Stimulated activated CD8-positive, alpha-beta memory T cell treated with anti-CD3 and anti-CD28 coated beads, Interleukin-12 subunit alpha, Interleukin-12 subunit beta, amount 100 ng/mL, for 24 hours (primary cell): Measurements from ENCODE around the gene EP400.
"Not testable (repeated sequence)": the region's sequence is repeated elsewhere in the genome, so short reads cannot be mapped to it uniquely, and the experiment has no call there.

Experiments
- DNase-seq: peaks from one replicate; pipeline ENCODE4 v3.0.0-alpha.2; 2020; ENCODE audit errors: extremely low read depth

EP400 gene

DNA sequence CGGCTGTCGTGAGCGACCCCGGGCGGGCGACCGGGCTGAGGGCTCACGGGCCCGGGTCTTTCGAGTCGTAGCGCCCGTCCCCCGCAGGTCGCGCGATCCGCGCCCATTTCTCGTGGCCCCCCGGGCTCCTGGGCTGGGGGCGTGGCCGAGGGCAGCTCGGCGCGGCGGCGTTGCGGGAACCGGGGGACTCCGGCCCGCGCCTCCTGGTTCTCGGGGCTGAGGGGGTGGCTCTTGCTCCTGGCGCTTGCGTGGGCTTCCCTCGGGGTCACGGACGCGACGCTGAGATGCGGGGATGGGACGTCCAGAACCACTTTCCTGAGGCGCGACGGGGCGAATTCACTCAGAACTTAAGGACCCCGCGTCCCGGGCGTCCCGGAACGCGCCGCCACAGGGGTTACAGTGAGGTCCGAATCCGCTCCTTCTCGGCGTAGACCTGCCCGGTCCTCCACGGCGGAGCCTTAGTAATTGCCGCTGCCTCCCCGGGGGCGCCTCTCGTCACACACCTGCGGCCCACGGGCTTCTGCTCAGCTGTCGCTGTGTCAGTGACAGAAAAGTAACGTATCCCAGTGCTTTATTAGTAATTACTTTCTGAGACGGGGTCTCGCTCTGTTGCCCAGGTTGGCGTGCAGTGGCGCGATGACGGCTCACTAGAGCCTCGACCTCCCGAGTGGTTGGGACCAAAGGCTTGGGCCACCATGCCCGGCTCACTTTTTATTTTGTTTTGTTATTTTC lies 606 bp downstream of the EP400 start:
- no peak for DNase-seq

DNA sequence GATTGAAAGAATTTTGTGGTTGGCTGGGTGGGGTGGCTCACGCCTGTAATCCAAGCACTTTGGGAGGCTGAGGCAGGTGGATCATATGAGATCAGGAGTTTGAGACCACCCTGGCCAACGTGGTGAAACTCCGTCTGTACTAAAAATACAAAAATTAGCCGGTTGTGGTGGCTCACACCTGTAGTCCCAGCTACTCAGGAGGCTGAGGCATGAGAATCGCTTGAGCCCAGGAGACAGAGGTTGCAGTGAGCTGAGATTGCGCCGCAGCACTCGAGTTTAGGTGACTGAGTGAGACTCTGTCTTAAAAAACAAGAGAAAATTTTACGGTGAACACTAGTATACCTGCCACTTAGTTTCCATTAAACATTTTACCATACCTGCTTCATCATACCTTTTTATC lies 4.1 kb downstream of the EP400 start:
- not testable (repeated sequence) for DNase-seq

DNA sequence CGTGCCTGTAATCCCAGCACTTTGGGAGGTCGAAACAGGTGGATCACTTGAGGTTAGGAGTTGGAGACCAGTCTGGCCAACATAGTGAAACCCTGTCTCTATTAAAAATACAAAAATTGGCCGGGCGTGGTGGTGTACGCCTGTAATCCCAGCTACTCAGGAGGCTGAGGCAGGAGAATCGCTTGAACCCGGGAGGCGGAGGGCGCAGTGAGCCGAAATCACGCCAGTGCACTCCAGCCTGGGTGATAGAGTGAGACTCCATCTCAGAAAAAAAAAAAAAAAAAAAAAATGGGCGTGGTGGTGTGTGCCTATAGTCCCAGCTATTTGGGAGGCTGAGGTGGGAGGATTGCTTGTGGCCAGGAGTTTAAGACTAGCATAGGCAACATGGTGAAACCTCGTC lies 4.7 kb downstream of the EP400 start:
- not testable (repeated sequence) for DNase-seq

DNA sequence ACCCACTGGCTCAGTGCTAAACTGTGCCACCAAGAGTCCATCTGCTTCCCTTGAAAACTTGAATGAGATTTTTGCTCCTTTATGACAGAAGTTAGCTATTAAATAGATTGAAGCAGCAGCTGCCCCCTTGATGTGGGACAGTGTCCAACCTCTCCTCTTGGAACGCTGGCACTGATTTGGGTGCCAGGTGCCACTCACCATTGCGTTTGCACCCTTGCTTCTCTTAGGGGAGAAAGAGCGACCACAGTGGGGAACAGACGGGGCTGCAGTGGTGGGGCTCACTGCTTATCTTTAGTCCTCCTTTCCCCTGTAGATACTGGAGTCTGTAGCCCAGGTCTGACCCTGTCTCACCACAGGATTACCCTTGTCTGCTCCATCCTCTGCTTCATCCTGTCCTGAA lies 9.4 kb downstream of the EP400 start:
- no peak for DNase-seq

DNA sequence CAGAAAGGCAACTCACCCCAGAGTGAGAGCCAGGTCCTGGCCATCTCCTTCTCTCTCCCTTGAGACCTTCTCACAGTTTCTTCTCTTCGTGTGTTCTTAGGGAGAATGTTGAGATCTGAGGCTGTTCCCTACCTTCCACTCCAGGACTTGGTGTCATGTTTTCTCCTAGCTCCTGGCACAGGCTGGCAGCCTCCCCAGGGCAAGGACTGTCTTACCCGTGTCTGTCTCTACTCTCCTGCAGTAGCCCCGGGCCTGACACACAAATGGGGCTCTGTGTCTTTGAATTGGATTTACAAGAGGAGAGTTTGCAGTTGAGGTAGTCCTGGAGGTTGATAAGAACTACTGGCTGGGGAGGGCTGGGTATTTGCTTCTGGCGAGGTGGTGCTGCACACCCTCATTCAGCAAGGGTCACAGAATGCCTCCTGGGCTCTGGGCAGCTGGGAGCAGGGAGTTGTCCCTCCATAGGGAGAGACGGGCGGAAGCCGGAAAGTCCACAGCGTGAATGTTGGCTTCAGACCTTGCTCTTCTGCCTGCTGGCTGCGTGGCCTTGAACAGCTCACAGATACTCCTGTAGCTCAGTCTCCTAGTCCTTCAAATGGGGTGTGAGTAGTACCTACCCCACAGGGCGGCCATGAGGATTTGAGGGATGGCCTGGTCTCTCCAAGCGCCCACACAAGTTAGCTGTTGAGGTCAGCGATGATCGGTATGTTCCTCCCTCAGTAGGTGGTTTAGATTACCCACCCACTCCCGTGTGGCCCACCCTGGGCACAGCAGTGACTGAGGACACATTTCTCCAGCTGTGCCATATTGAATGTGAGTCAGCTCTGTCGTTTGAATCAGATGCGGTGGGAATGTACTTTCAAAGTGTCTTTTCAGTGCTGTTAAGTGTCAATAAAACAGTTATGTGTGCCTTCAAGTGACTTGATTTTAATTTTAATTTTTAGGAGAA lies 10.2 kb downstream of the EP400 start:
- no peak for DNase-seq

DNA sequence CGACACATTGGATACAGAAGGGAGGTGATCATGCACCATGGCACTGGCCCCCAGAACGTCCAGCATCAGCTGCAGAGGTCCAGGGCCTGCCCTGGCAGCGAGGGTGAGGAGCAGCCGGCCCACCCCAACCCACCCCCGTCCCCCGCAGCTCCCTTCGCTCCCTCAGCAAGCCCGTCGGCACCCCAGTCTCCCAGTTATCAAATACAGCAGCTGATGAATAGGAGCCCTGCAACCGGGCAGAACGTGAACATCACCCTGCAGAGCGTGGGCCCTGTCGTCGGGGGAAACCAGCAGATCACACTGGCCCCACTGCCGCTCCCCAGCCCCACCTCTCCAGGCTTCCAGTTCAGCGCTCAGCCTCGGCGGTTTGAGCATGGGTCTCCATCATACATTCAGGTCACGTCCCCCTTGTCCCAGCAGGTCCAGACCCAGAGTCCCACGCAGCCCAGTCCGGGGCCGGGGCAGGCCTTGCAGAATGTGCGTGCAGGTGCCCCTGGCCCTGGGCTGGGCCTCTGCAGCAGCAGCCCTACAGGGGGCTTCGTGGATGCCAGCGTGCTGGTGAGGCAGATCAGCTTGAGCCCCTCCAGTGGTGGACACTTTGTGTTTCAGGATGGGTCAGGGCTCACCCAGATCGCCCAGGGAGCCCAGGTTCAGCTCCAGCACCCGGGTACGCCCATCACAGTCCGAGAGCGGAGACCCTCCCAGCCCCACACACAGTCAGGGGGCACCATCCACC lies 11.0 kb downstream of the EP400 start:
- DNase-seq = not testable (repeated sequence)

DNA sequence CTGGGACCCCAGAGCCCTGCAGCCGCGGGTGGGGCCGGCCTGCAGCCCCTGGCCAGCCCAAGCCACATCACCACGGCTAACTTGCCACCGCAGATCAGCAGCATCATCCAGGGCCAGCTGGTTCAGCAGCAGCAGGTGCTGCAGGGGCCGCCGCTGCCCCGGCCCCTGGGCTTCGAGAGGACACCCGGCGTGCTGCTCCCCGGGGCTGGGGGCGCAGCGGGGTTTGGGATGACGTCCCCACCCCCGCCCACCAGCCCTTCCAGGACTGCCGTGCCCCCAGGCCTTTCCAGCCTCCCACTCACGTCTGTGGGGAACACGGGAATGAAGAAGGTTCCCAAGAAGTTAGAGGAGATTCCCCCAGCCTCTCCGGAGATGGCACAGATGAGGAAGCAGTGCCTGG lies 11.6 kb downstream of the EP400 start:
- not testable (repeated sequence) for DNase-seq

DNA sequence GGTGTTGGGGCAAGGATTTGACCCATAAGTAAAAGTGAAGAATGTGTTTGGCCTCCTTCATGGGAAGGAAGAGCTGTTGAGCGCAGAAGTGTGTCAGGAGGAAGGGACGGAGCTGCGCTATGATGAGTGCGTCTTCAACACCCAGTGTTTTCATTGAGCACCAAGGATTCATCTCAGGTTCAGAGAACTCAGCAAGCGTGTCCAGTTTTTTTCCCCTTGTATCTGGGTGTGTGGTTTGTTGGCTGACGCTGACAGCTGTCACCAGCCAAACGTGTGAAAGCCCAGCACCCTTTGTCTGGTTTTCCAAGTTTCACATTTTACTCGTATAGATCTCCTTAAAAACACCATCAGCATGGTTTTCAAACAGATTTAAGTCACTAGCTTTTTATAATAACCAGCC lies 12.3 kb downstream of the EP400 start:
- no peak for DNase-seq

DNA sequence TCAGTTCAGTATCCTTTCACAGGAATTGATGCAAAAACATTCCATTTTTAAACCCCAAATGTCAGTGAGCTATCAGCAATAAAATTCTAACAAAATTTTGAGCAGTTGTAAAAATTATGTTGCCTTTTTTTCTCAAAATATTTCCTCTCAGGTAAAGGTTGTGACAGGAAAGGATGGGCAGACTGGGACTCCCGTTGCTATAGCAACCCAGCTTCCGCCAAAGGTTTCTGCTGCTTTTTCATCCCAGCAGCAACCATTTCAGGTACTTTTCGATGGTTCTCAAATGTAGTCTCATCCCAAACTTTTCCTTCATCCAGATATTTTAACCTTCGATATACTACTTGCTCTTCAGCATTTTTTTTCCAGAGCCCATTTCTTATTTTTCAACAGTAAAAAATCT lies 13.6 kb downstream of the EP400 start:
- no peak for DNase-seq

DNA sequence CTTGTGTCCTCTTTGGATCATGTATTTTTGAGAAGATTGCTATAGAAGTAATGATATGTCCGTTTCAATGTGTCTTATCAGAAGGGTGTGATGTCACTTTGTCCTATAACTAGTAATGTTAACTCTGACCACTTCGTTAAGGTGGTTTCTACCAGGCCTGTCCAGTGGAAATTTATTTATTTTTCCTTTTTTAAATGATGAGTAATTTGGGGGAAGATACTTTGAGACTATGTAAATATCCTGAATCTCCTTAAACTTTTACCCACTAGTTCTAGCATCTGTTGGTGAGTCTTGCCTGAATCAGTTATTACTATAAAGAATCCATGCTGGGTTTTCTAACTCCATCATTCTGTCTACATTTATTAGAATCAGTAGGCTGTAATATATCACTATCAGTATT lies 15.3 kb downstream of the EP400 start:
- DNase-seq = no peak

DNA sequence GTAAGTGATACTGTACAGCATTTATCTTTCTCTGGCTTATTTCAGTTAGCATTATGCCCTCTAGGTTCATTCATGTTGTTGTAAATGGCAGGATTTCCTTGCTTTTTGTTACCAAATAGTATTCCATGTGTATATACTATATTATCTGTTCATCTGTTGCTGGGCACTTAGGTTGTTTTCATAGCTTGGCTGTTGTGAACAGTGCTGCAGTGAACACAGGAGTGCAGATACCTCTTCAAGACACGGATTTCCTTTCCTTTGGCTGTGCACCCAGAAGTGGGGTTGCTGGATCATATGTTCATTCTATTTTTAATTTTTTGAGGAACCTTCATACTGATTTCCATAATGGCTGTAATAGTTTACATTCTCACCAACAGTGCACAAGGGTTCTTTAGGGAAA lies 21.5 kb downstream of the EP400 start:
- no peak for DNase-seq

DNA sequence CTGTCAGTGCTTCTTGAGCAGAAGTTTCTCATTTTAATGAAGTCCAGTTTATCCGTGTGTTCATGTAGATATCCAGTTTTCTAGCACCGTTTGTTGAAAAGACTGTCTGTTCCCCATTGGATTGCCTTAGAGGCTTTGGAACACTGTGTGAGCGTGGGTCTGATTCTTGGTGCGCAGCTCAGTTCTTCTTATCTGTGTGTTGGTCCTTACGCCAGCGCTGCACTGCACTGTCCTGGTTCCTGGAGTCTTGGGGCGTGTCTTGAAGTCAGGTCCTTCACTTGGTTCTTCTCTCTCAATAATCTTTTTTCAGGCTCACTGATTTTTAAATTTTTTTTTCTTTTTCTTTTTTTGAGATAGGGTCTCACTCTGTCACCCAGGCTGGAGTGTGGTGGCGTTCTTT lies 25.5 kb downstream of the EP400 start:
- DNase-seq = no peak

DNA sequence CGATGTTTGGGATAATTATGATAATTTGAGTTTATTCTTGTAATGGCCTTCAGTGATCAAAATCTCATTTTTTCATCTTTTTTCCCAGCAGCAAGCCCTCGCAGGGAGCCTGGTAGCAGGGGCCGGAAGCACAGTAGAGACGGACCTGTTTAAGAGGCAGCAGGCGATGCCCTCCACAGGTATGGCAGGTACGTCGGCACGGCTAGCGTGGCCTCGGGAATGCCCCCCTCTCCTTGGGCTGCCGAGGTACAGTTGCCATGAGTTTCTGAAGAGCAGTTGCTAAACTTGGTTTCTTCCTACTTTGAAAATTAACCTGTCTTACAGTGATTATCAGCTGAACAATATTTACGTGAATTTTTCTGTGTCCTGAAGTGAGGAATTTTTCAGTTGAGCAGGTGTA lies 29.9 kb downstream of the EP400 start:
- no peak for DNase-seq

DNA sequence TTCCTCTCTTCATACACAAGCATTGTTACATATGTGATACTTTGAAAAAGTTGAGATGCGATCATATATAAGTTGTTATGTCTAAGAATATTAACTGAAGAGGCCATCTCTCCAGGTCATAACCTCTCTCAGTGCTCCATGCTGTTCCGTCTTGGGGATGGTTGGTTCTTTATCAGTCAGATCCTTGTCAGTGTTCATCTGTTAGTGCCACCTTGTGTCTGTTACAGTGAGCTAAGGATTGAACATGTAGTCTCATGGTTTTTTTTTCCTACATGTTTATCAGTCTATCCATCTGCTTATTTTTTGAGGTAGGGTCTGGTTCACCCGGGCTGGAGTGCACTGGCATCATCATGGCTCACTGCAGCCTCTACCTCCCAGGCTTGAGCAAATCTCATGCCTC lies 30.5 kb downstream of the EP400 start:
- no peak for DNase-seq

DNA sequence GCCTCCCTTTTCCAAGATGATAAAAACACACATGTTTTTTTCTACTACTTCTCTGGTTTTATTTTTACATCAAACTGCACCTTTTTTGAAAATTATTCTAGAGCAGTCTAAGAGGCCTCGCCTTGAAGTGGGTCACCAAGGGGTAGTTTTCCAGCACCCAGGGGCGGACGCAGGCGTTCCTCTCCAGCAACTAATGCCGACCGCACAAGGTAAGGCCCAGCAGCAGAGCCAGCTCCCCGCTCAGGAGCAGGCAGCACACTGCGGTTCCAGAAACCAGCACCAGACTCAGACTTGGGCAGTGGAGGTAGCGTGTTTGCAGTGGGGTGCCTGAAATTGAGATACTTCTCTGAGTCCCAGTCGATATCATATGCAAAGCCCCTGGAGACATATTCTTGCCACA lies 31.6 kb downstream of the EP400 start:
- DNase-seq = no peak

DNA sequence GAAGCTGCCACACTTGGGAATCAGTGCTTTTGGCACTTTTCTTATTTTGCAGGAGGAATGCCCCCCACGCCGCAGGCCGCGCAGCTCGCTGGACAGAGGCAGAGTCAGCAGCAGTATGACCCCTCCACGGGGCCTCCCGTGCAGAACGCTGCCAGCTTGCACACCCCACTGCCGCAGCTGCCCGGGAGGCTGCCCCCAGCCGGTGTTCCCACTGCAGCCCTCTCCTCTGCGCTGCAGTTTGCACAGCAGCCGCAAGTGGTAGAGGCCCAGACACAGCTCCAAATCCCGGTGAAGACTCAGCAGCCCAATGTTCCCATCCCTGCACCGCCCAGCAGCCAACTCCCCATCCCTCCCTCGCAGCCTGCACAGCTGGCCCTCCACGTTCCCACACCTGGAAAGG lies 32.3 kb downstream of the EP400 start:
- no peak for DNase-seq

DNA sequence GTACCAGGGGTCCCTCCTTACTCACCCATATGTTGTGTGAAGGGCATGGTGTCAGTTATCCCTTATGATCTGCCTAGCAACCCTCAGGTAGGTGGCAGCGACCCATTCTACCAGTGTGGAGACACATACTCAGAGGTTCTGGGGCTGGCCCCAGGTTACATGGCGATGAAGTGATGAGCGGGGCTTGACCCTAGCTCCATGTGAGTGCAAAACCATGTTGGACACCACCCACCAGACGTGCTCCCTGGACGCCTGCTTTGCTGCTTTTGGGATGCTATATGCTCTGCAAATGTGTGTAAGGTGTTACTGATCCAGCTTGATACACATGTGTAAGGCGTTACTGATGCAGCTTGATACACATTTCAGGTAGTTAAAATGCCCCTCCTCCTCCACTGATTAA lies 33.3 kb downstream of the EP400 start:
- no peak for DNase-seq

DNA sequence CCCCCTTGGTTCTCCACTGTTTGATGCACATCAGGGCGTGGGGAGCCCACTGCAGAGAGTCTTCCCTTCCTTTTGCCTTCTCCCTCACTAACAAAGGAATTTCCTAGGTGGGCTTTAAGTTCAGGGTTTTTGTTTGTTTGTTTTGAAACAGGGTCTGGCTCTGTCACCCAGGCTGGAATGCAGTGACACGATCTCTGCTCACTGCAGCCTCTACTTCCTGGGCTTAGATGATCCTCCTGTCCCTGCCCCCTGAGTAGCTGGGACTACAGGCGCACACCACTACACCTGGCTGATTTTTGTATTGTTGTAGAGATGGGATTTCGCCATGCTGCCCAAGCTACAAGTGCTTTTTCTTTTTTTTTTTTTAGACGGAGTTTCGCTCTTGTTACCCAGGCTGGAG lies 33.8 kb downstream of the EP400 start:
- no peak for DNase-seq

DNA sequence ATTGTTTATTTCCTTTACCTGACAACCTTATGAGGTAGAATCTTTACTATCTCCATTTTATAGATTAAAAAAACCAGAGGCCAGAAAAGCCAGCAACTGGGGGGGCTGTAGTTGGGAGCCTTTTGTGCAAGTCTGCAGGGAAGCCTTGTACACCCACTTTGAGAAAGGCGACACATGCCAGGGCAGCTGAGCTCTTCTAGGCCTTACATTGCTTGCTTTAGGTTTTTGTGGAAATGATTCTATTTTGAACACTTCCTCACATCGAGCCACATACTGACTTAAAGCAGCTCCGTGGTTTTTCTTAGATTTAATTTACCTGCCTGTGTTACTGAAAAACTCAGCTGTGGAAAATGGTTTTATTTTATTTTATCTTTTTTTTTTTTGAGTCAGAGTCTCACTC lies 34.6 kb downstream of the EP400 start:
- DNase-seq = no peak

DNA sequence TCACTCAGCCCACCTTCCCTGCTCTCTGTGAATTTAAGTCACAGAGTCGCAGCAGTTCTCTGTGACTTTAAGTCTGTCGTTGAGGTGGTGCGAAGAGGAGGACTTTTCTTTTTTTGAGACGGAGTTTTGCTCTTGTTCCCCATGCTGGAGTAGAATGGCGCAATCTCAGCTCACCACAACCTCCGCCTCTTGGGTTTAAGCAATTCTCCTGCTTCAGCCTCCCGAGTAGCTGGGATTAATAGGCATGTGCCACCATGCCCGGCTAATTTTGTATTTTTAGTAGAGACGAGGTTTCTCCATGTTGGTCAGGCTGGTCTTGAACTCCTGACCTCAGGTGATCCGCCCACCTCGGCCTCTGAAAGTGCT lies 35.8 kb downstream of the EP400 start:
- not testable (repeated sequence) for DNase-seq

DNA sequence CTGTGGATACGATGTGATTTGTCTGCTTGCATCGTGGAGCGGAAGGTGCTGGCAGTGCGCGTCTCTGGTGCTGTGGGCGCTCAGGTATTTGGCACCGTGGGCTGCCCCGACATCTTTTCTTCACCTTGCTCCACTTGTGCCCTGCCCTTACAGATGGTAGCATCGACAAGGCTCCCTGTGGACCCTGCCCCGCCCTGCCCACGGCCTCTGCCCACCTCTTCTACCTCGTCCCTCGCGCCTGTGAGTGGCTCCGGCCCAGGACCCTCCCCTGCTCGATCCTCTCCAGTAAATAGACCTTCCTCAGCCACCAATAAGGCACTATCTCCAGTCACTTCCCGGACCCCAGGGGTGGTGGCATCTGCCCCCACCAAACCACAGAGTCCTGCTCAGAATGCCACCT lies 36.6 kb downstream of the EP400 start:
- no peak for DNase-seq

DNA sequence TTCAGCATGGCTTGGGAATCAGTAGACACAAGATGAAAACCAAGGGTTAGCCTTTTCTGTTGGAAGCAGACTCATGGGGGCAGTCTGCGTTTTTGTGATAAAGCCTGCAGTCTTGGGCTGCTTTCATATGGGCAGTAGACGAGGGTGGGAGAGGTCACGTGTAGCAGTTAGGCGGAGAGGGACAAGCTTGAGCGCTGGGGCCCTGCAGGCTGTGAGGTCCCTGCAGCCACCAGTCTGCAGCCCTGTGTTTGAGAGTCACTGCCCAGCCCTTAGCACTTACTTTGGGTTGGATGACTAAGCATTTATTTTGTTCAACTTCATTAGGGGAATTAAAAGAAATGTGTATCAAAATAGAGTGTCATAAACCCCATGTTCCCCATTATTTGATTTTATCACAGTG lies 37.2 kb downstream of the EP400 start:
- no peak for DNase-seq

DNA sequence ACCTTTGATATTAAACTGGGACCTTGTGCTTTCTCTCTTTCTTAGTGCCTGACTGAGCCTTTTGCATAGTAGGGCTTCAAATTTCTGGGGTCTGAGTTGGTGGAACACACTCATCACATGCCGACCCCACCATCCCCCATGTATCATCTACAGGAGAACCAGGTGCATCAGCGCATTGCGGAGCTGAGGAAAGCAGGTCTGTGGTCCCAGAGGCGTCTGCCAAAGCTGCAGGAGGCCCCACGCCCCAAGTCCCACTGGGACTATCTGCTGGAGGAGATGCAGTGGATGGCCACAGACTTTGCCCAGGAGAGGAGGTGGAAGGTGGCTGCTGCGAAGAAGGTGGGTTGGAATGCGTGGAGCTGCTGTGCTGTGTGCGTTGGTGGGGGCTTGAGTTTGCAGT lies 37.8 kb downstream of the EP400 start:
- DNase-seq = no peak
